Testis (tissue), 2 donors: ENCODE results near the gene IGF2R.

Source experiments
- CTCF ChIP-seq, 3 experiments: fragments of 450-650 bp in 2 of 3; fragments of 200-600 bp in 1 of 3; sonication (generic) in 1 of 3; IDR thresholded peaks; one replicate each; pipeline ENCODE4 v1.5.1; 2016 to 2019; ENCODE audit warnings: antibody characterized with exemption in 3 of 3, mild to moderate bottlenecking in 2 of 3, moderate library complexity in 1 of 3
- POLR2A ChIP-seq: fragments of 450-650 bp; IDR thresholded peaks from one replicate; pipeline ENCODE4 v1.6.1; 2017; ENCODE audit warnings: antibody characterized with exemption, mild to moderate bottlenecking, moderate library complexity

- TF ChIP-seq CTCF (IDR thresholded peaks at IDR 0.05) (no peak), POLR2A (no peak)
Observed at GRCh38 chr6:159983641-159984080, 14.8 kb downstream of the IGF2R start.
